Spleen (tissue), 11 donors: Measurements from ENCODE around the gene MUC20. TPM values are rescaled to one million over a fixed set of nuclear protein-coding genes. Genes with fewer than 3 reads are reported as not detected.
"Not testable (repeated sequence)": the region's sequence is repeated elsewhere in the genome, so short reads cannot be mapped to it uniquely, and the experiment has no call there.

ENCODE experiments used
- DNase-seq: peaks from one replicate; pipeline ENCODE4 v3.0.0-alpha.2; 2020
- H3K27ac ChIP-seq, 8 donors: fragments of 200-600 bp; sonication (generic) in 7 of 8; 1 replicate in 4 of 8; 2 replicates in 4 of 8; pipeline versions ENCODE4 v1.5.0 to v1.8.0; 2016 to 2021; ENCODE audit warnings: inconsistent platforms in 4 of 8, mild to moderate bottlenecking in 4 of 8, moderate library complexity in 1 of 8
- H3K27me3 ChIP-seq, 7 donors: fragments of 200-600 bp; sonication (generic) in 6 of 7; replicated peaks in 1 of 7; 1 replicate in 4 of 7; 2 replicates in 3 of 7; pipeline versions ENCODE4 v1.5.0 to v1.8.0; 2016 to 2021; ENCODE audit warnings: inconsistent platforms in 3 of 7, mild to moderate bottlenecking in 1 of 7
- H3K36me3 ChIP-seq, 6 donors: fragments of 200-600 bp; sonication (generic) in 5 of 6; 1 replicate in 4 of 6; 2 replicates in 2 of 6; pipeline versions ENCODE4 v1.5.0 to v1.8.0; 2016 to 2021; ENCODE audit warnings: inconsistent platforms in 2 of 6
- H3K4me1 ChIP-seq, 6 donors: fragments of 200-600 bp; sonication (generic) in 5 of 6; 1 replicate in 3 of 6; 2 replicates in 3 of 6; pipeline versions ENCODE4 v1.5.0 to v1.8.0; 2016 to 2021; ENCODE audit warnings: inconsistent platforms in 3 of 6
- H3K4me3 ChIP-seq, 8 donors: fragments of 200-600 bp; sonication (generic) in 7 of 8; 1 replicate in 4 of 8; 2 replicates in 4 of 8; pipeline versions ENCODE4 v1.5.0 to v1.8.0; 2016 to 2021; ENCODE audit warnings: inconsistent platforms in 4 of 8, mild to moderate bottlenecking in 4 of 8, moderate library complexity in 2 of 8
- H3K9me3 ChIP-seq, 8 donors: fragments of 200-600 bp; sonication (generic) in 7 of 8; 1 replicate in 4 of 8; 2 replicates in 4 of 8; pipeline versions ENCODE4 v1.5.0 to v1.8.0; 2016 to 2021; ENCODE audit warnings: inconsistent platforms in 4 of 8
- POLR2A ChIP-seq, 3 donors: fragments of 450-650 bp; IDR thresholded peaks; one replicate each; pipeline ENCODE4 v1.5.1; 2017; ENCODE audit warnings: antibody characterized with exemption in 3 of 3, mild to moderate bottlenecking in 1 of 3
- POLR2AphosphoS5 ChIP-seq, 3 donors: sonication (generic); formaldehyde crosslinking; IDR thresholded peaks; one replicate each; pipeline ENCODE4 v1.5.1; 2017; ENCODE audit warnings: antibody characterized with exemption in 3 of 3
- WGBS, 5 donors: extraction: QIAGEN DNeasy Blood & Tissue Kit in 3 of 5; methylation state at CpG; one replicate each; pipeline versions ENCODE4 v1.1.5 to v1.1.7; 2013 to 2018; 5-methylcytosine and 5-hydroxymethylcytosine counted together
- intact Hi-C: fragments of 100-400 bp; cut with DNase I; formaldehyde crosslinking; loops from one replicate; pipeline ENCODE4 v1.15.0; 2023; ENCODE audit warnings: low total_unique reads
- polyA plus RNA-seq, 3 donors: library from polyadenylated mRNA; stranded (reverse); fragments of 200-250 nt; gene quantifications; one replicate each; pipeline ENCODE4 v1.2.1, GENCODE V29; 2013
- total RNA-seq, 7 donors: library from RNA; depleted of rRNA in 3 of 7; stranded (reverse); fragments of >200 nt in 3 of 7; fragmentation: NEBNext Ultra II Directional in 4 of 7; extraction: Animal tissue kit (Norgen Biotek cat#: 25700) in 4 of 7; gene quantifications; one replicate each; pipeline versions ENCODE4 v1.1.0 to v1.2.1, GENCODE V29; 2016 to 2021
- TF ChIP-seq, protein P1 (sequence below), 11 experiments: fragments of 200-600 bp in 7 of 11; fragments of 450-650 bp in 4 of 11; sonication (generic) in 4 of 11; IDR thresholded peaks in 8 of 11; conservative IDR thresholded peaks in 3 of 11; 1 replicate in 7 of 11; 2 replicates in 4 of 11; pipeline versions ENCODE4 v1.4.0 to v1.8.0; 2016 to 2021; ENCODE audit warnings: antibody characterized with exemption in 11 of 11, inconsistent platforms in 4 of 11, mild to moderate bottlenecking in 1 of 11
- donor health status: healthy with polysubstance abuse.
- donor health status: DM: no; HTN: no; CAD: no; lungs with moderate emphysema.
- donor health status: DM: no; HTN: no; CAD: no.
- donor health status: Bipolar disorder and iron deficiency.
- donor health status: healthy.
- donor health status: DM: no; HTN: no; CAD: no.
- donor health status: DM: yes; HTN: yes; CAD: no.

The MUC20 gene
- total and polyA plus RNA-seq, 10 donors = 0.38 to 13.6 (median 3.2) TPM

- Histone ChIP-seq H3K36me3 (no peaks in the 10 kb centered on the region), H3K9me3 (no peaks in the 10 kb centered on the region), H3K4me1 (no peaks in the 10 kb centered on the region), H3K27me3 (peaks cover 0 to 7% (median 0%) of the 10 kb centered on the region in 7 donors), H3K27ac (no peak overlapping the region), H3K4me3 (no peak overlapping the region)
- no peak for TF ChIP-seq POLR2AphosphoS5 (IDR thresholded peaks at IDR 0.05)
- TF ChIP-seq, protein P1, sequence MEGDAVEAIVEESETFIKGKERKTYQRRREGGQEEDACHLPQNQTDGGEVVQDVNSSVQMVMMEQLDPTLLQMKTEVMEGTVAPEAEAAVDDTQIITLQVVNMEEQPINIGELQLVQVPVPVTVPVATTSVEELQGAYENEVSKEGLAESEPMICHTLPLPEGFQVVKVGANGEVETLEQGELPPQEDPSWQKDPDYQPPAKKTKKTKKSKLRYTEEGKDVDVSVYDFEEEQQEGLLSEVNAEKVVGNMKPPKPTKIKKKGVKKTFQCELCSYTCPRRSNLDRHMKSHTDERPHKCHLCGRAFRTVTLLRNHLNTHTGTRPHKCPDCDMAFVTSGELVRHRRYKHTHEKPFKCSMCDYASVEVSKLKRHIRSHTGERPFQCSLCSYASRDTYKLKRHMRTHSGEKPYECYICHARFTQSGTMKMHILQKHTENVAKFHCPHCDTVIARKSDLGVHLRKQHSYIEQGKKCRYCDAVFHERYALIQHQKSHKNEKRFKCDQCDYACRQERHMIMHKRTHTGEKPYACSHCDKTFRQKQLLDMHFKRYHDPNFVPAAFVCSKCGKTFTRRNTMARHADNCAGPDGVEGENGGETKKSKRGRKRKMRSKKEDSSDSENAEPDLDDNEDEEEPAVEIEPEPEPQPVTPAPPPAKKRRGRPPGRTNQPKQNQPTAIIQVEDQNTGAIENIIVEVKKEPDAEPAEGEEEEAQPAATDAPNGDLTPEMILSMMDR (IDR thresholded peaks at IDR 0.05 in 8 of 11, conservative IDR thresholded peaks at IDR 0.05 in 3 of 11) = no peak
- TF ChIP-seq POLR2A (IDR thresholded peaks at IDR 0.05) = no peak
- peak; percentile 20 for DNase-seq
- intact Hi-C loops = no loop called here
- WGBS, 5 donors = 87 to 97% (median 94%) methylated on average over 10 of the region's 10 CpGs
Observed at GRCh38 chr3:195769551-195769950, 48.8 kb downstream of the MUC20 start.

- intact Hi-C loops = no loop called here
- Histone ChIP-seq H3K4me3 (no peak overlapping the region), H3K27me3 (peaks cover 0 to 3% (median 0%) of the 10 kb centered on the region in 7 donors), H3K36me3 (no peaks in the 10 kb centered on the region), H3K9me3 (no peaks in the 10 kb centered on the region), H3K4me1 (no peaks in the 10 kb centered on the region), H3K27ac (no peak overlapping the region)
- peak; percentile 64 for DNase-seq
- WGBS, 5 donors = 63 to 74% (median 68%) methylated on average over 14 to 16 of the region's 16 CpGs
- TF ChIP-seq POLR2AphosphoS5 (IDR thresholded peaks at IDR 0.05) (peak; percentile 21 to 86 (median 65)), POLR2A (IDR thresholded peaks at IDR 0.05) (no peak)
- TF ChIP-seq, protein P1 (IDR thresholded peaks at IDR 0.05 in 8 of 11, conservative IDR thresholded peaks at IDR 0.05 in 3 of 11) = no peak
Observed at GRCh38 chr3:195770081-195770840, 49.5 kb downstream of the MUC20 start.

GRCh38 chr3:195770841-195771645 is 50.3 kb downstream of the MUC20 start:
- H3K9me3 ChIP-seq, H3K4me3 ChIP-seq, H3K27me3 ChIP-seq, H3K36me3 ChIP-seq, H3K4me1 ChIP-seq, H3K27ac ChIP-seq, intact Hi-C loops: not testable (repeated sequence)
- DNase-seq = peak; percentile 20
- 74 to 90% (median 88%) methylated on average over 11 to 24 of the region's 28 CpGs for WGBS, 5 donors

DNA sequence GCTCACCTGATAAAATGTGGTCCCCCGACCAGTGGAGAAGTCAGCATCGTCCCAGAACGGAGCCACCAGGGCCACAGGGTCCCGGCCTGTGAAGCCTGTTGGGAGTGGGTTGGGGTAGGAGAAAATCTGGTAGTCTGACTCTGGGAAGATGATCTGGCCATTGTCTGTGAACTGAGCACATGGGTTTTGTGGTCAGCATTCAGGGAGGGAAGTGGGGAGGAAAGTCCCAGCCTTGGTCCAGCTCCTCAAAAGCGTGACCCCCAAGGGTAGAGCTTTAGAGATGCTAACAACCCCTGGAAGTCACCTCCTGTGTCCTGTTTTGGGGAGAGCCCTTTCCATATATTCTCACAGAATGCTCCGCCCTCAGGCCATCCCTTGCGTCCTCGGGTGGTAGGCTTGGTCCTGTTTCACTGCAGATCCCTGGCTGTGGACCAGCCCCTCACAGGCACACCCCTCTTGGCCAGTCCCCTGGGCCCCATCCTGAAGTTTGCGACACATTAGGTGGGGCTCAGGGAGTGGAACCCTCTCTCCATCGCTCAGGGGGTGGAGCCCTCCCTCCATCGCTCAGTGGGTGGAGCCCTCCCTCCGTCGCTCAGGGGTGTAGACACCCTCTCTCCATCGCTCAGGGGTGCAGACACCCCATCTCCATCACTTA is 51.0 kb downstream of the MUC20 start:
- Histone ChIP-seq H3K27me3 (no peaks in the 10 kb centered on the region), H3K4me3 (no peak overlapping the region), H3K36me3 (no peaks in the 10 kb centered on the region), H3K9me3 (no peaks in the 10 kb centered on the region), H3K27ac (no peak overlapping the region), H3K4me1 (no peaks in the 10 kb centered on the region)
- WGBS, 5 donors = 77 to 91% (median 84%) methylated on average over 10 to 14 of the region's 14 CpGs
- TF ChIP-seq, protein P1 (IDR thresholded peaks at IDR 0.05 in 8 of 11, conservative IDR thresholded peaks at IDR 0.05 in 3 of 11) = no peak
- TF ChIP-seq POLR2AphosphoS5 (IDR thresholded peaks at IDR 0.05) = no peak
- no peak for TF ChIP-seq POLR2A (IDR thresholded peaks at IDR 0.05)
- peak; percentile 48 for DNase-seq
- intact Hi-C loops = no loop called here
